Neutrophil (primary cell): ENCODE results near the gene MCF2L.
"Not testable (repeated sequence)": the region's sequence is repeated elsewhere in the genome, so short reads cannot be mapped to it uniquely, and the experiment has no call there.

Experiments used
- H3K27ac ChIP-seq: fragments of 200-600 bp; sonication (generic); 2 replicates; pipeline ENCODE4 v1.5.1; 2016; ENCODE audit warnings: mild to moderate bottlenecking, moderate library complexity
- H3K27me3 ChIP-seq: fragments of 200-600 bp; sonication (generic); 2 replicates; pipeline ENCODE4 v1.6.0; 2016; ENCODE audit warnings: mild to moderate bottlenecking
- H3K36me3 ChIP-seq: fragments of 200-600 bp; sonication (generic); 2 replicates; pipeline ENCODE4 v1.5.1; 2017
- H3K4me1 ChIP-seq, 2 experiments: fragments of 200-600 bp in 1 of 2; sonication (generic) in 1 of 2; 1 replicate in 1 of 2; 2 replicates in 1 of 2; pipeline versions ENCODE4 v1.5.1 to v1.6.1; 2013 to 2016; ENCODE audit warnings: low read depth in 1 of 2, low read length in 1 of 2, mild to moderate bottlenecking in 1 of 2, moderate library complexity in 1 of 2; ENCODE audit not compliant: control insufficient read depth in 1 of 2, insufficient read depth in 1 of 2
- H3K4me3 ChIP-seq, 2 experiments: fragments of 200-600 bp in 1 of 2; sonication (generic) in 1 of 2; 1 replicate in 1 of 2; 2 replicates in 1 of 2; pipeline ENCODE4 v1.5.1; 2013 to 2016; ENCODE audit warnings: low read depth in 1 of 2, low read length in 1 of 2, mild to moderate bottlenecking in 1 of 2, moderate library complexity in 1 of 2
- H3K9me3 ChIP-seq: fragments of 200-600 bp; sonication (generic); 2 replicates; pipeline ENCODE4 v1.5.1; 2016
- TF ChIP-seq, protein P1 (sequence below): fragments of 200-600 bp; sonication (generic); IDR thresholded peaks from 2 replicates; pipeline ENCODE4 v1.5.1; 2016; ENCODE audit warnings: antibody characterized with exemption

The MCF2L gene

DNA sequence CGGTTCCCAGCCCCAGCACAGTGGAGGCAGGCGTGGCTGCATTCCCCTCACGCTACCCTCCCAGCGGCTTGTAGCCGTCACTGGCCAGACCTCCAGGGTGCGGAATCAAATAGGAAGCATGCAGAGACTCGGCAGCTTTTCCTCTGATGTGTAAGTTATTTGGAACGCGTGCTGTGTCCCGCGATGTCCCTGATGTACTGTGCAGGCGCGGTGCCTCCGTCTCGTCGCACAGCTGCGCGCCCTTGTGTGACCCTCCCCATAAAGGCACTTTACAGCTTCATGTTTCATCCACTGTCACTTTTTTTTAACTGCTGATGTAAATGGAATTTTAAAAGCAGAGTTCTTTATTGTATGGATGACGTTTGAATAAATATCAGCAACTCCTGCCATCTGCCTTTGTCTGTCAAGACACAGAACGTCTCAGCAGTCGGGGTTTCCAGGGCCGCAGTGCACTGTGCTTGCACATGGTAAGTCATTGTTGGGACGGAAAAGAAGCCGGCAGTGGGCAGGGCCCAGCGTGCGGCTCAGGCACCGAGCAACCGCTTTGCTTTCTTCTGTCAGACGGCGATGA, 129.2 kb downstream of the MCF2L start:
- H3K9me3 ChIP-seq, result no peaks in the 10 kb centered on the region
- H3K27me3 ChIP-seq, result peaks cover under 1% of the 10 kb centered on the region
- TF ChIP-seq, protein P1, sequence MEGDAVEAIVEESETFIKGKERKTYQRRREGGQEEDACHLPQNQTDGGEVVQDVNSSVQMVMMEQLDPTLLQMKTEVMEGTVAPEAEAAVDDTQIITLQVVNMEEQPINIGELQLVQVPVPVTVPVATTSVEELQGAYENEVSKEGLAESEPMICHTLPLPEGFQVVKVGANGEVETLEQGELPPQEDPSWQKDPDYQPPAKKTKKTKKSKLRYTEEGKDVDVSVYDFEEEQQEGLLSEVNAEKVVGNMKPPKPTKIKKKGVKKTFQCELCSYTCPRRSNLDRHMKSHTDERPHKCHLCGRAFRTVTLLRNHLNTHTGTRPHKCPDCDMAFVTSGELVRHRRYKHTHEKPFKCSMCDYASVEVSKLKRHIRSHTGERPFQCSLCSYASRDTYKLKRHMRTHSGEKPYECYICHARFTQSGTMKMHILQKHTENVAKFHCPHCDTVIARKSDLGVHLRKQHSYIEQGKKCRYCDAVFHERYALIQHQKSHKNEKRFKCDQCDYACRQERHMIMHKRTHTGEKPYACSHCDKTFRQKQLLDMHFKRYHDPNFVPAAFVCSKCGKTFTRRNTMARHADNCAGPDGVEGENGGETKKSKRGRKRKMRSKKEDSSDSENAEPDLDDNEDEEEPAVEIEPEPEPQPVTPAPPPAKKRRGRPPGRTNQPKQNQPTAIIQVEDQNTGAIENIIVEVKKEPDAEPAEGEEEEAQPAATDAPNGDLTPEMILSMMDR, result no peak
- H3K4me1 ChIP-seq, result no peaks in the 10 kb centered on the region
- H3K4me3 ChIP-seq, result no peak overlapping the region
- H3K36me3 ChIP-seq, result no peaks in the 10 kb centered on the region
- no peak overlapping the region for H3K27ac ChIP-seq

- Histone ChIP-seq H3K4me3 (no peak overlapping the region), H3K27ac (no peak overlapping the region), H3K9me3 (no peaks in the 10 kb centered on the region), H3K4me1 (no peaks in the 10 kb centered on the region), H3K36me3 (no peaks in the 10 kb centered on the region), H3K27me3 (peaks cover 9% of the 10 kb centered on the region)
- TF ChIP-seq, protein P1, result no peak
Measured at GRCh38 chr13:113099142-113099541, 130.1 kb downstream of the MCF2L start.

DNA sequence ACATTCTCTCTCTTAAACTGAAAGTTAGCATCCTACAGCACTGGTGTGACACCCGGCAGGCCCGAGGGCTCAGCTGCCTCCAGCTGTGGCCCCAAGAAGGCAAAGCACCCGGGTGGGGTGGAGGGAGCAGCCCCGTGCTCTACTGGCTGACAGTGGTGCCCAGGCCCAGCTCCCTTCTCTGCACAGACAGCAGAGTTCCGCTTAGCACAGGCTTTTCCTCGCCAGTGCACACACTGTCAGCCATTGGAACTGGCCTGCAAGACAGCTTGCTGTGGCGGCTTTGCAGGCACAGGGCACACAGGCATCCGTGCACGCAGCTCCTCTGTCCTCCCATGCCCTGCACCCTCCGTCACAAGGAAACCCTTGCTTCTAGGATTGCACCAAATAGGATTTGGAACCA, 133.3 kb downstream of the MCF2L start:
- H3K27ac ChIP-seq, H3K4me1 ChIP-seq, H3K4me3 ChIP-seq, H3K36me3 ChIP-seq, H3K9me3 ChIP-seq: not testable (repeated sequence)
- H3K27me3 ChIP-seq, result peaks cover 25% of the 10 kb centered on the region

- TF ChIP-seq, protein P1, result no peak
- H3K36me3 ChIP-seq, result no peaks in the 10 kb centered on the region
- no peak overlapping the region for H3K4me3 ChIP-seq
- peaks cover 25% of the 10 kb centered on the region for H3K27me3 ChIP-seq
- H3K9me3 ChIP-seq, result no peaks in the 10 kb centered on the region
- no peaks in the 10 kb centered on the region for H3K4me1 ChIP-seq
- H3K27ac ChIP-seq, result no peak overlapping the region
Measured at GRCh38 chr13:113102727-113103126, 133.7 kb downstream of the MCF2L start.

DNA sequence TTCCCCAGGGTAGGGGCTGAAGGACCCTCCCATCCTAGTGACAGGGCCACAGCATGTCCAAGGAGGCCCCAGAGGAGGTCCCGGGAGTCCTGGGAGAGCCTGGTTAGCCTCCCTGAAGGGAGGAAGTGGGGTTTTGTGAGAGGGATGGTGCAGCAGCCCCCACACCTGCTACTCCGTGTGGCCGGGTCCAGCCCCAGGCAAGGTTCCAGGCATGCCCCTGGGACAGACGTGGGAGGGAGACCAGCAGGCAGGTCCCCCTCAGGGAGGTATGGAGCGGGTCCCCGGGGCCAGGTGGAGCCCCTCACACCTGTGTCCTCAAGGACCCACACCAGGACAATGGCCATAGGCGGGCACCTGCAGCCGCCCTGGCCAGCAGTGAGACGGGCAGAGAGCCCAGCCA, 134.6 kb downstream of the MCF2L start:
- Histone ChIP-seq H3K9me3 (no peaks in the 10 kb centered on the region), H3K27ac (no peak overlapping the region), H3K27me3 (peaks cover 25% of the 10 kb centered on the region), H3K4me3 (no peak overlapping the region), H3K36me3 (no peaks in the 10 kb centered on the region), H3K4me1 (no peaks in the 10 kb centered on the region)
- TF ChIP-seq, protein P1, result no peak

DNA sequence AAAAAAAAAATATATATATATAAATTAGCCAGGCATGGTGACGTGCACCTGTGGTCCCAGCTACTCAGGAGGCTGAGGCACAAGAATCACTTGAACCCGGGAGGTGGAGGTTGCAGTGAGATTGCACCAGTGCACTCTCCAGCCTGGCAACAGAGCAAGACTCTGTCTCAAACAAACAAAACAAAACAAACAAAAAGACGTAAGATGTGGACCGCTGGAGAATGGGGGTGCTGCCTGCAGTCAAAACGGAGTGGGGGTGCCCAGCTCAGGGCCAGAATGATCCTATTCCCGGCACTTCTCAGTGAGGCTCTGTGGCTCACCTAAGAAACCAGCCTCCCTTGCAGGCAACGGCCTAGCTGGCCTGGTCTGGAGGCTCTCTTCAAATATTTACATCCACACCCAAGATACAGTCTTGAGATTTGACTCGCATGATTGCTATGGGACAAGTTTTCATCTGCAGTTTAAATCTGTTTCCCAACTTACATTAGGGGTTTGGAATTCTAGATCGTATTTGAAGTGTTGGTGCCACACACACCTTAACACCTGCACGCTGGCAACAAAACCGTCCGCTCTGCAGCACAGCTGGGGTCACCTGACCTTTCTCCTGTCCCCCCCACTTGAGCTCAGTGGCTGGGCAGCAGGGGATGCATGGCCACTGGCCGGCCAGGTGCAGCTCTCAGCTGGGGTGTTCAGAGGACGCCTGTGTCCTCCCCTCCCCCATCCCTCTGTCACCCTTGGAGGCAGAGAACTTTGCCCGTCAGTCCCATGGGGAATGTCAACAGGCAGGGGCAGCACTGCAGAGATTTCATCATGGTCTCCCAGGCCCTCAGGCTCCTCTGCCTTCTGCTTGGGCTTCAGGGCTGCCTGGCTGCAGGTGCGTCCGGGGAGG, 136.3 kb downstream of the MCF2L start, which contains the start of gene F7:
TSS of gene F7 (plus strand) at position 760 of the 889 bp plus-strand sequence. CDS start at position 811, 51 bp downstream.
- TF ChIP-seq, protein P1, result no peak
- H3K27ac ChIP-seq, result no peak within 1 kb of the TSS
- H3K9me3 ChIP-seq, result peaks cover 4% of the 10 kb centered on the region
- H3K36me3 ChIP-seq, result no peaks in the 10 kb centered on the region
- peaks cover 39% of the 10 kb centered on the region for H3K27me3 ChIP-seq
- H3K4me1 ChIP-seq, result no peaks in the 10 kb centered on the region
- H3K4me3 ChIP-seq, result no peak within 1 kb of the TSS
